ENCODE results near the gene ORMDL3.

DNA sequence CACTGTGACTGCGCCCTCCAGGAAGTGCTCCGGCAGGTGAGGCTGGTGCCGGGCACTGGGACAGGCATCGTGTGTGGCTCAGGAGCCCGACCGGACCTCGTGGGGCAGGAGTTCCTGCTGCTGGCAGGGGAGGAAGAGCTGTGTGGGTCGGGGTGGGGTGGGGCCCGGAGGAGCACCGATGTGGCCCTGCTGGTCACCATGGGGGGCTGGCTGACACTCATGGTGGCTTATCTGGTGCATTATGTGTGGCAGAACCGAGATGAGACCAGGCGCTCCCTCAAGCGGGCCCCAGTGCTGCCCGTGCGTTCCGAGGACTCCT, 17.0 kb upstream of the ORMDL3 start:
- TF ChIP-seq POLR2A (IDR thresholded peaks at IDR 0.05; ENCODE audit: low read depth, low read length) (no peak), POLR2AphosphoS5 (IDR thresholded peaks at IDR 0.05; ENCODE audit: low read depth, low read length) (no peak)
